A673 (cell line): ENCODE measurements around the gene GRIP1. TPM values are rescaled to one million over a fixed set of nuclear protein-coding genes. Genes with fewer than 3 reads are reported as not detected.
A peak's percentile ranks its signal among the peaks of the same experiment; 100 is the strongest.

ENCODE experiments used
- BruUV-seq: library from RNA; stranded (reverse); fragments of 400-500 nt; replicated peaks from 2 replicates; lab custom pipeline; 2021; lab: Mats Ljungman, UMichigan
- CTCF ChIA-PET: fragments of 300-600 bp; sonication (Branson Sonifier 250); formaldehyde crosslinking; loops from one replicate; lab custom pipeline; 2022; ENCODE audit warnings: antibody characterized with exemption; lab: Charles Lee
- POLR2A ChIA-PET: fragments of 300-600 bp; sonication (Branson Sonifier 250); formaldehyde crosslinking; loops from one replicate; lab custom pipeline; 2022; ENCODE audit warnings: antibody characterized with exemption; ENCODE audit not compliant: low non-redundant PET; lab: Charles Lee
- DNase-seq: peaks from one replicate; pipeline ENCODE4 v3.0.0-alpha.2; 2015; ENCODE audit warnings: low spot score
- H3K27ac ChIP-seq: fragments of 200-600 bp; sonication (generic); 2 replicates; pipeline ENCODE4 v1.5.1; 2016; ENCODE audit warnings: mixed run types, low read depth, mild to moderate bottlenecking, mixed read lengths, antibody characterized with exemption, low read length; ENCODE audit not compliant: poor library complexity, severe bottlenecking
- H3K27me3 ChIP-seq: fragments of 200-600 bp; sonication (generic); replicated peaks from 2 replicates; pipeline ENCODE4 v1.6.1; 2017; ENCODE audit warnings: mixed run types, low read depth, mild to moderate bottlenecking, mixed read lengths, antibody characterized with exemption, low read length; ENCODE audit not compliant: insufficient read depth, poor library complexity
- H3K36me3 ChIP-seq: fragments of 200-600 bp; sonication (generic); 2 replicates; pipeline ENCODE4 v1.6.1; 2016; ENCODE audit warnings: mixed run types, mild to moderate bottlenecking, mixed read lengths, antibody characterized with exemption, low read length; ENCODE audit not compliant: insufficient read depth, poor library complexity, severe bottlenecking
- H3K4me1 ChIP-seq: fragments of 200-600 bp; sonication (generic); 2 replicates; pipeline ENCODE4 v1.6.1; 2017; ENCODE audit warnings: mixed run types, mild to moderate bottlenecking, mixed read lengths, antibody characterized with exemption, low read length; ENCODE audit not compliant: insufficient read depth, poor library complexity, severe bottlenecking
- H3K4me3 ChIP-seq: fragments of 200-600 bp; sonication (generic); 2 replicates; pipeline ENCODE4 v1.5.1; 2016; ENCODE audit warnings: low read depth, mixed run types, mild to moderate bottlenecking, mixed read lengths, low read length; ENCODE audit not compliant: poor library complexity, severe bottlenecking
- H3K9me3 ChIP-seq: fragments of 200-600 bp; sonication (generic); 2 replicates; pipeline ENCODE4 v1.6.1; 2016; ENCODE audit warnings: mixed run types, low read depth, mild to moderate bottlenecking, mixed read lengths, antibody characterized with exemption, low read length; ENCODE audit not compliant: poor library complexity, severe bottlenecking
- EZH2 ChIP-seq: fragments of 200-600 bp; sonication (generic); IDR thresholded peaks from 2 replicates; pipeline ENCODE4 v1.6.1; 2017; ENCODE audit warnings: borderline replicate concordance, low read depth, mild to moderate bottlenecking, mixed read lengths, antibody characterized with exemption, low read length; ENCODE audit not compliant: poor library complexity, severe bottlenecking
- intact Hi-C: fragments of 100-400 bp; cut with micrococcal nuclease; formaldehyde crosslinking; loops from one replicate; pipeline ENCODE4 v1.10.0; 2022; ENCODE audit not compliant: unreplicated experiment
- total RNA-seq: library from RNA; stranded (reverse); gene quantifications from 2 replicates; pipeline ENCODE4 v1.2.3, GENCODE V29; 2021
- TF ChIP-seq, protein P1 (sequence below): fragments of 300-800, 200-600 bp; sonication (generic); conservative IDR thresholded peaks from 2 replicates; pipeline ENCODE4 v1.5.1; 2017; ENCODE audit warnings: low read depth, mild to moderate bottlenecking, antibody characterized with exemption, low read length, moderate library complexity, mixed read lengths

Gene GRIP1
- total RNA-seq, 1 experiment from 2014 or later, result 3.6 TPM

DNA sequence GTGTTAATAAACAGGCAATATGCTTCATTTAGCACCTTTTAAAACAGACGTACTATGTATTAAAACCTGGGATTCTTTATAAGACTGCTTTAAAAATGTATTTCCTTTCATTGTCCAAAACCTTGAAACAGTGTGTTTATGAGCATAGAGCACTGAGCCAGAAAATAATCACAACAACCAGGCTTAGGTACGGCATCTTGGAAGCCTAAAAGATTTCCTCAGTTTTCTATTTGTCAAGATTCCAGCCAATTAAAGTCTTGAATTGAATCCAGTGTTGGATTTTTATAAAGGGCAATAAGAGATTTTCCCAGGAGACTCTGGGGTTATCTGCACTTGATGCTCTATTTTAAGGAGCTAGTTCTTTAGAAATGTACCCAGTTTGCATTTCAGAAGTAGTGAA, 80.3 kb downstream of the GRIP1 start:
- CTCF ChIA-PET, result no interaction called here
- intact Hi-C loops, result no loop called here
- Histone ChIP-seq H3K36me3 (no peaks in the 10 kb centered on the region), H3K27me3 (peaks cover 93% of the 10 kb centered on the region), H3K4me3 (no peak overlapping the region), H3K4me1 (peaks cover 13% of the 10 kb centered on the region), H3K27ac (no peak overlapping the region), H3K9me3 (no peaks in the 10 kb centered on the region)
- no peak for TF ChIP-seq EZH2
- TF ChIP-seq, protein P1, sequence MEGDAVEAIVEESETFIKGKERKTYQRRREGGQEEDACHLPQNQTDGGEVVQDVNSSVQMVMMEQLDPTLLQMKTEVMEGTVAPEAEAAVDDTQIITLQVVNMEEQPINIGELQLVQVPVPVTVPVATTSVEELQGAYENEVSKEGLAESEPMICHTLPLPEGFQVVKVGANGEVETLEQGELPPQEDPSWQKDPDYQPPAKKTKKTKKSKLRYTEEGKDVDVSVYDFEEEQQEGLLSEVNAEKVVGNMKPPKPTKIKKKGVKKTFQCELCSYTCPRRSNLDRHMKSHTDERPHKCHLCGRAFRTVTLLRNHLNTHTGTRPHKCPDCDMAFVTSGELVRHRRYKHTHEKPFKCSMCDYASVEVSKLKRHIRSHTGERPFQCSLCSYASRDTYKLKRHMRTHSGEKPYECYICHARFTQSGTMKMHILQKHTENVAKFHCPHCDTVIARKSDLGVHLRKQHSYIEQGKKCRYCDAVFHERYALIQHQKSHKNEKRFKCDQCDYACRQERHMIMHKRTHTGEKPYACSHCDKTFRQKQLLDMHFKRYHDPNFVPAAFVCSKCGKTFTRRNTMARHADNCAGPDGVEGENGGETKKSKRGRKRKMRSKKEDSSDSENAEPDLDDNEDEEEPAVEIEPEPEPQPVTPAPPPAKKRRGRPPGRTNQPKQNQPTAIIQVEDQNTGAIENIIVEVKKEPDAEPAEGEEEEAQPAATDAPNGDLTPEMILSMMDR, result no peak
- no peak for DNase-seq
- POLR2A ChIA-PET, result interaction anchor here (0.6 kb wide), 1 partner anchor 108 kb away, joined by 3 read pairs; no protein-coding TSS in a partner anchor
- no TSS peak for BruUV-seq

DNA sequence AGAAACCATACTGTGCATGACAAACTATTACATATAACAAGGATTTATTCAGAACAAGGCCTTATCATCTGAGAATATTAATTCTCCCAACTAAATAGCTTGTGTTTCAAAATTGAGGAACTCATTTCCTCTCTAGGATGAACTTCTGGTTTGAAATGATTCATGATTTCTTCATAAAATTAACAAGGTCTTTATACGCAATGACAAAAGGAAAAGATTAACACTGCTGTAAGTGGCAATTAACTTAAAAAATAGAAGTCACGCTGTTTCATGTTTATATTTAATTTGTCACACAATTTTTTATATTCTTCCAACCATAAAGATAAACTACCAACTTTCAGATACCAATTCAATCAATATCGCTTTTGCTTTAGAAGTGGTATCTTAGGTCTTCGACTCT, 80.8 kb downstream of the GRIP1 start:
- DNase-seq, result peak; percentile 85
- no TSS peak for BruUV-seq
- Histone ChIP-seq H3K4me1 (peaks cover 16% of the 10 kb centered on the region), H3K27ac (no peak overlapping the region), H3K9me3 (no peaks in the 10 kb centered on the region), H3K27me3 (peaks cover 91% of the 10 kb centered on the region), H3K36me3 (no peaks in the 10 kb centered on the region), H3K4me3 (no peak overlapping the region)
- TF ChIP-seq, protein P1, result no peak
- TF ChIP-seq EZH2, result no peak
- POLR2A ChIA-PET, result interaction anchor here (0.6 kb wide), 1 partner anchor 108 kb away, joined by 3 read pairs; no protein-coding TSS in a partner anchor
- CTCF ChIA-PET, result no interaction called here
- intact Hi-C loops, result no loop called here

DNA sequence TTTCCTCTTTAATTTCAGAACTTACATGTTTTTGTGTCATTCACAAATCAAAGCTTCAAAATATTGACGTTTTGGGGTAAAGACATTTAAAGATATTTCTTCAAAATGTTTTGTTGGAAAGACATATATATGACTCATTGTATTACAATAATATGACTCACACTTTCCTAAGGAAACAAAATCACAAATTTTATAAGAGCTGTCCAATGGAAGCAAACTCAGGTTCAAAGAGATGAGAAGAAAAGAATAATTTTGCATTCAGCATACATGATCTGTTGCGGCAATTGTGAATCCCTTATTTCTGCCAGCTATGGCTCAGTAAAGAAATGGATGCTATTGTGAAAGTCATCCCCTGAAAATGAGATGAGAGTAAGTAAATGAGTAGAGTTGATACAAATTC, 82.7 kb downstream of the GRIP1 start:
- ChIA-PET POLR2A (no interaction called here), CTCF (no interaction called here)
- intact Hi-C loops, result no loop called here

More for the DNA sequence above, 82.7 kb downstream of the GRIP1 start:
- Histone ChIP-seq H3K36me3 (no peaks in the 10 kb centered on the region), H3K4me3 (no peak overlapping the region), H3K4me1 (peaks cover 21% of the 10 kb centered on the region), H3K27ac (no peak overlapping the region), H3K9me3 (no peaks in the 10 kb centered on the region), H3K27me3 (peaks cover 91% of the 10 kb centered on the region)
- no TSS peak for BruUV-seq
- no peak for TF ChIP-seq EZH2
- TF ChIP-seq, protein P1, result no peak
- no peak for DNase-seq
